ENCODE data around the gene FBXO24.

DNA sequence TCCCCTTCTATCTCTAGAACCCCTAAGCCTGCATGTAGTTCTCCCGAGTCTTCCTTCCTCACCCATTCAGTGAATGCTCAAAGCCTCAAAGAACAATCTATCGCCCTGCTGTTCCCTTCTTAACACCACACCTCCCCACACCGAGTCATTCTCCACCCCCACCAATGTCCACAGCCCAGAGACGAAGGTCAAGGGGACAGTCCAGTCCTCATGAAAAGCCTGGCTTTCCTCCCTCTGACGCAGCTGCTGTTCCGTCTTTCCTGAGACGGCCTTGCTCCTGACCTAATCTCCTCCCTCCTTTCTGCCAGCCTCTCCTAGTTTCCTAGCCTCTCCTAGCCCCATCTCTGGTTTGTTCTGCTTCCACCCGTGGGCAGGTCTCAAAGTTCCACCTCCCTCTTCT, 35.4 kb downstream of the FBXO24 start:
- TF ChIP-seq CTCF (IDR thresholded peaks at IDR 0.05 in 8 of 11, conservative IDR thresholded peaks at IDR 0.05 in 3 of 11): no peak
- no peak for TF ChIP-seq POLR2A (IDR thresholded peaks at IDR 0.05)
- TF ChIP-seq POLR2AphosphoS5 (IDR thresholded peaks at IDR 0.05): no peak
